NT2/D1 (cell line): ENCODE results near the gene FAM120C.

Experiments used
- DNase-seq: peaks from one replicate; pipeline ENCODE4 v3.0.0-alpha.2; 2011; ENCODE audit warnings: low read depth, low spot score
- H3K27me3 ChIP-seq: 2 replicates; pipeline ENCODE4 v1.6.0; 2011; ENCODE audit warnings: mild to moderate bottlenecking; ENCODE audit not compliant: insufficient read length, insufficient read depth
- H3K36me3 ChIP-seq: 2 replicates; pipeline ENCODE4 v1.6.1; 2011; ENCODE audit warnings: mild to moderate bottlenecking, low read length, mixed read lengths; ENCODE audit not compliant: insufficient read depth, insufficient read length
- H3K4me1 ChIP-seq: 2 replicates; pipeline ENCODE4 v1.5.1; 2011; ENCODE audit not compliant: insufficient read depth, insufficient read length
- H3K4me3 ChIP-seq: 2 replicates; pipeline ENCODE4 v1.5.1; 2011; ENCODE audit warnings: low read depth; ENCODE audit not compliant: insufficient read length
- H3K9ac ChIP-seq: 2 replicates; pipeline ENCODE4 v1.6.0; 2011; ENCODE audit warnings: low read depth; ENCODE audit not compliant: insufficient read length
- H3K9me3 ChIP-seq: 2 replicates; pipeline ENCODE4 v1.5.1; 2011; ENCODE audit warnings: mild to moderate bottlenecking, low read length; ENCODE audit not compliant: insufficient read depth
- SUZ12 ChIP-seq: IDR thresholded peaks from 2 replicates; pipeline ENCODE4 v1.6.1; 2011; ENCODE audit not compliant: insufficient read length, insufficient read depth; ENCODE audit errors: extremely low read depth
- YY1 ChIP-seq: IDR thresholded peaks from 2 replicates; pipeline ENCODE4 v1.6.1; 2011; ENCODE audit not compliant: insufficient read length, insufficient read depth
- ZNF274 ChIP-seq: IDR thresholded peaks from 2 replicates; pipeline ENCODE4 v1.6.1; 2011; ENCODE audit warnings: mild to moderate bottlenecking, low read depth, low read length

FAM120C gene

DNA sequence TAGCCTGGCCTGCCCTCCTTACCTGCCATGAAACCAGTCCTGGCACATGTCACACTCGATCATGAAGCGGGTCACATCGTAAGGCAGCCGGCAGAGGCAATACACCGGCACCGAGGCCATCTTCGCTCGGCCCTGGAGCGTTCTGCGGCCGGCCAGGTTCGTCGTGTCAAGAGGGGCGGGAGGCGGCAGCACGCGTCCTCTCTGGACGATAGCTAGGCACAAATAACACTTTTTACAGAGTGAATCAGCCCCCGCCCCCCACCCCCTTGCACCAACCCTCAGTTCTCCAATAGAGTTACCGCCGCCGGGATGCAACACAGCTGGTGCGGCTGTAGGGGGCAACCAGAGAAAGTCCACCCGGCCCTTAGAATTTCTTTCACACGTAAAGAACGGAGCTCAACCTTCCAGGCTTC is 140.4 kb downstream of the FAM120C start:
- H3K4me3 ChIP-seq, result peak overlapping the region; percentile 82

DNA sequence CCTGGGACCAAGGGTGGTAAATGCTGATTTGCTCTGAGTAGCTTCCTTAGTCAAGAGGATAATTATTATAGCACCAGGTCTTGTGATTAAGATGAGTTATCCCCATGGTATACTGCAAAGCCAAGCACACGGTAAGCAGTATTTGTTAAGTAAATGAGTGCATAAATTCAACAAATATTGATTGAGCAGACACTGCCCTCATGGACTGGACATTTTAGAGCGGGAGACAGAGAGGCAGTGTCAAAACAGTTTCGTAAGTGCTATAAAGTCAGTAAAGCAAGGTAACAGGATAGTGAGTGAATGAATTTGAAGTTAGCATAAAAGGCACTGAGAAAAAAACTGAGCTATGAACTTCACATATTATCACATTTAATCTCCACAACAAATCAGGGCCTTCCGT is 152.7 kb downstream of the FAM120C start:
- DNase-seq, result no peak
- TF ChIP-seq ZNF274 (no peak), SUZ12 (no peak), YY1 (no peak)

More for the DNA sequence above, 140.4 kb downstream of the FAM120C start:
- Histone ChIP-seq H3K4me1 (peaks cover 2% of the 10 kb centered on the region), H3K9me3 (no peaks in the 10 kb centered on the region), H3K27me3 (no peaks in the 10 kb centered on the region), H3K9ac (peak overlapping the region; percentile 95), H3K36me3 (peaks cover 38% of the 10 kb centered on the region)
- DNase-seq, result peak; percentile 35
- no peak for TF ChIP-seq SUZ12
- no peak for TF ChIP-seq YY1
- no peak for TF ChIP-seq ZNF274

DNA sequence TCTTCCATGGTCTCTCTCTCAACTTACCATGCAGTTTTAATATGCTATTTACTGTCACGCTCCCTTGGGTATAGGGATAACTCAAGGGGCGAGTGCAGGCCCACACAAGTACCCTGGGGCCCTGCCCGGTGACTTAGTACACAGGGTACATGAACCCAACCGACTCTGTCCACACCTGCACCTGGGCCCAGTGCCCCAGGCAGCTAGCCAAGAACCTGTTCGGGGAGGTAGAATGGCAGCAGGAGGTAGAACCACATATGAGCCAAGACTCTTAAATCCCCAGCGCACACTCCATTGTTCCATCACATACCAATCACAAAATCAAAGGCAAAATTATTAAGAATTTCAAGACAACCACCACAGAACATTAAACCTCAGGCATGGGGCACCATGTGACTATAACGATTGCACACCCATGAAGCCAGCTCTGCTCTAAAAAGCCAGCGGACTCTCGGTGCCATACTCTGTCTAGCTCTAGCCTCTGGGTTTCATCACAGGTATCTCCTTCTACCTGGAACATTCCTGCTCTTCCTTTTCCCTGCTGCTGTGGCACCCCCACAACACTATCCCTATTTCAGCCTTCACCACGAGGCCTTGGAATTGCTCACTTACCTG is 153.4 kb downstream of the FAM120C start:
- H3K4me1 ChIP-seq, result no peaks in the 10 kb centered on the region
- no peak overlapping the region for H3K4me3 ChIP-seq
- H3K36me3 ChIP-seq, result peaks cover 62% of the 10 kb centered on the region
- DNase-seq, result no peak
- H3K9ac ChIP-seq, result no peak overlapping the region
- H3K27me3 ChIP-seq, result no peaks in the 10 kb centered on the region
- no peaks in the 10 kb centered on the region for H3K9me3 ChIP-seq
- TF ChIP-seq SUZ12 (no peak), YY1 (no peak), ZNF274 (no peak)

More for the DNA sequence above, 152.7 kb downstream of the FAM120C start:
- no peak overlapping the region for H3K9ac ChIP-seq
- H3K27me3 ChIP-seq, result no peaks in the 10 kb centered on the region
- H3K9me3 ChIP-seq, result no peaks in the 10 kb centered on the region
- H3K36me3 ChIP-seq, result peaks cover 65% of the 10 kb centered on the region
- H3K4me3 ChIP-seq, result no peak overlapping the region
- H3K4me1 ChIP-seq, result no peaks in the 10 kb centered on the region

DNA sequence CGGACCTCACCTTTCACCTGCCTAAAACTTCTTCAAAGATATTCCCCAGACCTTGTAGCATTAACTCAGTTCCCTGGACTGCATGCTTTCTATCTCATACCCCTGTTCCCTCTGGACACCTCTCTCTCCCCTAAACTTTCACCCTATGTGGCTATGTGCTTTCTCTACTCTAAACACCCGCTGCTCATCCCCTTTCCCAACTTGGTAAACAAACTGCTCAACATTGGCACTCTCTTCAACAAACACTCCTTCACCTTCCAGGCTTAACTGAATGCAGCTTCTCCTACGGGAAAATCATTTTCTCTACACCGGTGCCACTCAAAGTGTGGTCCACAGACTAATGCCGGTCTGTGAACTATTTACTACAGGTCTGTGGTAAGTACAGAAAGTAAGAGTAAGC is 158.7 kb downstream of the FAM120C start:
- TF ChIP-seq SUZ12 (no peak), ZNF274 (no peak), YY1 (no peak)
- Histone ChIP-seq H3K36me3 (peaks cover 50% of the 10 kb centered on the region), H3K9me3 (no peaks in the 10 kb centered on the region), H3K4me3 (no peak overlapping the region), H3K27me3 (no peaks in the 10 kb centered on the region), H3K4me1 (no peaks in the 10 kb centered on the region), H3K9ac (no peak overlapping the region)
- DNase-seq, result no peak
